Central memory CD8-positive, alpha-beta T cell (primary cell): Measurements from ENCODE around the gene CEP192.
"Not testable (repeated sequence)": the region's sequence is repeated elsewhere in the genome, so short reads cannot be mapped to it uniquely, and the experiment has no call there.

Experiments
- ATAC-seq: fragments of 150-1000 bp; cut with Tn5 transposase; replicated peaks from 2 replicates; pipeline ENCODE4 v1.10.0; 2022; ENCODE audit warnings: mild to moderate bottlenecking, moderate FRiP score, moderate number of reproducible peaks; ENCODE audit not compliant: poor library complexity, severe bottlenecking; ENCODE audit errors: extremely low read depth
- DNase-seq, 2 donors: peaks; one replicate each; pipeline ENCODE4 v3.0.0; 2021; ENCODE audit warnings: low spot score in 2 of 2
- H3K27ac Mint-ChIP-seq: one replicate; pipeline ENCODE4 v1.8.0; 2022; ENCODE audit warnings: low read depth, mild to moderate bottlenecking, moderate library complexity, mixed read lengths
- H3K27me3 Mint-ChIP-seq: one replicate; pipeline ENCODE4 v1.8.0; 2022; ENCODE audit warnings: mixed read lengths
- H3K36me3 Mint-ChIP-seq: one replicate; pipeline ENCODE4 v1.8.0; 2022; ENCODE audit warnings: mild to moderate bottlenecking, moderate library complexity, mixed read lengths; ENCODE audit not compliant: insufficient read depth
- H3K4me1 Mint-ChIP-seq: one replicate; pipeline ENCODE4 v1.8.0; 2022; ENCODE audit warnings: mixed read lengths
- H3K4me3 Mint-ChIP-seq: one replicate; pipeline ENCODE4 v1.8.0; 2022; ENCODE audit warnings: mild to moderate bottlenecking, moderate library complexity, mixed read lengths
- H3K9me3 Mint-ChIP-seq: one replicate; pipeline ENCODE4 v1.8.0; 2022; ENCODE audit warnings: mixed read lengths

The CEP192 gene

DNA sequence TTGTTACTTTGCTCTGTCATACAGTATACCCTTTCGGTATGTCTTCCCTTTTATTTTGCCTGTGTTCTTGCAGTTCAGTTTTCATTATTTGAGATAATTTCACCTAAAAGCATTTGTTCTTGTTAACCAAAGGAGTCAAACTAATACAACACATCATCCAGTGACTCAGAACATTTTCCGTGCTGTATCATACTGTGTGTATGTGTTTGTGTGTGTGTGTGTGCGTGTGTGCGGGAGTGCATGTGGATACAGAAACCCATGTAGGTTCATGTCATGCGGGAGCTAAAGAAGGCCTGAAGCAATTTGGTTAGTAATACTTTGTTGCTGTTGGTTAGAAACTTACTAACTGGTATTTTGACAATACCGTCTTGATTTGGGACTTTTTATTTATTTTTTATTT, 60.0 kb downstream of the CEP192 start:
- DNase-seq (no peak), ATAC-seq (no peak)
- Mint-ChIP-seq H3K27me3 (no peaks in the 10 kb centered on the region), H3K9me3 (no peaks in the 10 kb centered on the region), H3K27ac (no peak overlapping the region), H3K4me3 (no peak overlapping the region), H3K36me3 (peaks cover 53% of the 10 kb centered on the region), H3K4me1 (peaks cover 20% of the 10 kb centered on the region)

DNA sequence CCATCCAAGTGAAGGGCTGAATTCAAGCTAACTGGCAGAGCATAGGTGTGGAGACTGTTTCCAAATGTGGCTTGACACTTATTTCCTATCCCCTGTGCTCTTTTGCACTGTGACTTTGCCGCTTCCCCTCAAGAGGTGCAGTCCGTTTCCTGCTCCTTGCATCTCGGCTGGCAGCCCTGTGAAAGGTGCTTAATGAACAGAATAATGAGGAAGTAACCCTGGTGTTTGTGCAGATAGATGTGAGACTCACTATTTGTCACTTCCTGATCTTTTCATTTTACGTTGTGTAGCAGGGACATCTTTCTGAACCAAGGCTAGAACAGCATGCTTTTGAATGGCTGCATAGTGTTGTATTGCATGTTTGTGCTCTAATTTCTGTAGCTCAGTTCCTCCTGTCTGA, 60.8 kb downstream of the CEP192 start:
- peaks cover 51% of the 10 kb centered on the region for H3K36me3 Mint-ChIP-seq
- H3K9me3 Mint-ChIP-seq: no peaks in the 10 kb centered on the region
- H3K4me3 Mint-ChIP-seq: no peak overlapping the region
- peaks cover 15% of the 10 kb centered on the region for H3K4me1 Mint-ChIP-seq
- H3K27ac Mint-ChIP-seq: peak overlapping the region; percentile 44
- ATAC-seq: peak; percentile 72
- no peak for DNase-seq
- no peaks in the 10 kb centered on the region for H3K27me3 Mint-ChIP-seq

DNA sequence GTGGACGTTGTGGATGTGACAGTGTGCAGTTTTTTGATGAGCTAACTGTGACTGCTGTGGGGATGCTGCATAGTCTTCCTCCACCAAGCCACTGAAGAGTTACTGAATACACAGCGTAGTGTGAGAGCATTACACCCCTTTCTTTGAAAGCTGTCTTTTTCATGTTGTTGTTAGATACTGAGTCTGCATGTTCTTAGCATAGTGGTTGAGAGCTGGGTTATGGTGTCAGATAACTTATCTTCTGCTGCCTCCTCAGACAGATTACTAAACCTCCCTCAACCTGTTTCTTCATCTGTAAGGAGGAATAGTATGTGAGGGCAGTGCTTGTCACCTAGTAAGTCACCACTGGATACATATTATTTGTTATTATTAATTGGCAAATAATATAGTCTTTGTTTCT, 63.2 kb downstream of the CEP192 start:
- Mint-ChIP-seq H3K36me3 (peaks cover 52% of the 10 kb centered on the region), H3K27me3 (no peaks in the 10 kb centered on the region), H3K4me1 (peaks cover 21% of the 10 kb centered on the region), H3K9me3 (no peaks in the 10 kb centered on the region), H3K4me3 (no peak overlapping the region), H3K27ac (no peak overlapping the region)
- no peak for ATAC-seq
- no peak for DNase-seq

DNA sequence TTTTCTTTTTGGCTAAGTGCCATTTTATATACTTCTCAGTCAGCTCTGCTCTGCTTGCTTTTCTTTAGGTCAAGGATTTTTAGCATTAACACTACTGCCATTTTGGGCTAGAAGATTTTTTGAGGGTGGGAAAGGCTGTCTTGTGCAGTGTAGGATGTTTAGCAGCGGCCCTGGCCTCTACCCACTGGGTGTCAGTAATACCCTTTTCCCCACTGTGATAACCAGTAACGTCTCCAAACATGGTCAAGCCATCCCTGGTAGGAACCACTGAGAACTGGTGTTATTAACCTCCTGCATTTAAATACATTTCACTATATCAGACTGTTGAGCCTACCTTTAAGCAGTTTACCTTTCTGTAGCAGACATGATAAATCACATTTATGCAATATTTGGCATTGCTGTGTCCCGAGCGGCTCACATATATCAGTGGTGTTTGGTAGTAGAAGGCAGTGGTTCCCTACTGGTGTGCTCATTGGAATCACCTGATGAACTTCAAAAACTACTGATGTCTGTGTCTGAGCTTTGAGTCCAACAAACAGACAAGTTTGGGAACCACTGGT, 70.5 kb downstream of the CEP192 start:
- H3K36me3 Mint-ChIP-seq: peaks cover 49% of the 10 kb centered on the region
- DNase-seq (no peak), ATAC-seq (no peak)
- no peaks in the 10 kb centered on the region for H3K27me3 Mint-ChIP-seq
- peaks cover 16% of the 10 kb centered on the region for H3K4me1 Mint-ChIP-seq
- no peaks in the 10 kb centered on the region for H3K9me3 Mint-ChIP-seq
- H3K4me3 Mint-ChIP-seq: no peak overlapping the region
- no peak overlapping the region for H3K27ac Mint-ChIP-seq

DNA sequence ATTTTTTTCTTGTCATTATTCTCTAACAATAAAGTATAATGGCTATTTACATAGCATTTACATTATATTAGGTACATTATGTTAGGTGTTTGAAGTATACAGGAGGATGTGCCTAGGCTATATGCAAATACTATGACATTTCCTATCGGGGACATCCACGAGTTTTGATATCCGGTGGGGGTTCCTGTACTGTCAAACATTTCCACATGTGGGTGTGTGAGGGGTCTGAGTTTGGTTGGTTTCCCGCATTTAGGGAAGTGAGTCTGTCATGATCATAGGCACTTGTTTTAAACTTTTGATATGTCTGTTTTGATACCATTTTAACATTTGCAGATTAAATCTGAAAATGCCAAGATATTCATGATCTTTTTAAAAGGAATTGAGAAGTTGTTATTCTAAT, 76.0 kb downstream of the CEP192 start:
- no peaks in the 10 kb centered on the region for H3K27me3 Mint-ChIP-seq
- no peaks in the 10 kb centered on the region for H3K9me3 Mint-ChIP-seq
- H3K4me1 Mint-ChIP-seq: peaks cover 13% of the 10 kb centered on the region
- no peak overlapping the region for H3K27ac Mint-ChIP-seq
- peaks cover 55% of the 10 kb centered on the region for H3K36me3 Mint-ChIP-seq
- no peak overlapping the region for H3K4me3 Mint-ChIP-seq
- no peak for DNase-seq
- no peak for ATAC-seq

DNA sequence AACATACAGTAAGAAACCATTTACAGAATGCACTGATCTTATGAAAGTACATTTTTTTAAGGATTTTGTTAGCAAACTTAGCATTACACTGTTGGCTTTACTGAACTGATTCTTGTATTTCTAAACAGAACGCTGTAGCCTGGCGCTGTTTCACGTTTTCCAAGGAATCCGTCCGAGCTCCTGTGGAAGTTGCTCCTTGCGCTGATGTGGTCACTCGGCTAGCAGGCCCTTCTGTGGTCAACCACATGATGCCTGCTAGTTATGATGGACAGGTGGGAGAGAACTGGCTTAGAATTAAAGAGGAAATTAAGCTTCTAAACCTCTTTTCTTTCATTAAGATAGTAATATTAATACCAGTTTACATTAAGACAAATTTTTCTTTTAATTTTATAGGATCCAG, 76.8 kb downstream of the CEP192 start:
- H3K4me3 Mint-ChIP-seq: no peak overlapping the region
- ATAC-seq (no peak), DNase-seq (no peak)
- peaks cover 56% of the 10 kb centered on the region for H3K36me3 Mint-ChIP-seq
- no peak overlapping the region for H3K27ac Mint-ChIP-seq
- no peaks in the 10 kb centered on the region for H3K27me3 Mint-ChIP-seq
- no peaks in the 10 kb centered on the region for H3K9me3 Mint-ChIP-seq
- peaks cover 10% of the 10 kb centered on the region for H3K4me1 Mint-ChIP-seq

DNA sequence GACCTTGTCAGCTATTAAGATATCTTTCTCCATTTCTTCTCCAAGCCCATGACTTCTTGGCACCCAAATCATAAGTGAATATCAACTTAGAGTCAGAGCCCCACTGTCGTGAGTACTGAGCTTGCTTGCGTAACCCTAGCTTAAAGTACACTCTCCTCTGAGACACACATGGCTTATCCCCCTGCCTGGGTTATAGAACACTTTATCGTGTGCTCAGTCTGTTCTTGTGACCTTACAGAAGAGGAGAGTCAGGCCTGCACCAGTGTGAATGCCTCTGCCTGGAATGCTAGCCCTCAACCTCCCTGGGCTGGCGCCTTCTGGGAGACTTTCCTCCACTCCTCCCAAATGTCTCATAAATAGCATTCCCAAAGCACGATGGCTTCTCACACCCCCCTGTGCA, 79.3 kb downstream of the CEP192 start:
- H3K9me3 Mint-ChIP-seq: no peaks in the 10 kb centered on the region
- H3K27ac Mint-ChIP-seq: peak overlapping the region; percentile 36
- ATAC-seq (no peak), DNase-seq (no peak)
- H3K4me3 Mint-ChIP-seq: no peak overlapping the region
- no peaks in the 10 kb centered on the region for H3K27me3 Mint-ChIP-seq
- peaks cover 7% of the 10 kb centered on the region for H3K4me1 Mint-ChIP-seq
- H3K36me3 Mint-ChIP-seq: peaks cover 54% of the 10 kb centered on the region

DNA sequence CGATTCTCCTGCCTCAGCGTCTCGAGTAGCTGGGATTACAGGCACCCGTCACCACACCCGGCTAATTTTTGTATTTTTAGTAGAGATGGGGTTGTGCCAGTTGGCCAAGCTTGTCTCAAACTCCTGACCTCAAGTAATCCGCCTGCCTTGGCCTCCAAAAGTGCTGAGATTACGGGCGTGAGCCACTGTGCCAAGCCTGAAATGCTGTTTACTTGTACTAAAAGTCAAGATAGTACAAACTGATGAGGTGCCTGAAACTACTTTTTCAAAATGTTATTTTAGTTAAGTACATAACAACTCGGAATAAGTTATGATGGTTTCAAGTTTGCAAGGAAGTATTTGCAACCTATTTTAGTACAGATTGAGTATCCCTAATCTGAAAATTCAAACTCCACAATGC, 85.7 kb downstream of the CEP192 start:
- H3K4me1 Mint-ChIP-seq: peaks cover 7% of the 10 kb centered on the region
- no peak for DNase-seq
- no peaks in the 10 kb centered on the region for H3K9me3 Mint-ChIP-seq
- H3K36me3 Mint-ChIP-seq: peaks cover 27% of the 10 kb centered on the region
- ATAC-seq: no peak
- no peak overlapping the region for H3K4me3 Mint-ChIP-seq
- H3K27me3 Mint-ChIP-seq: no peaks in the 10 kb centered on the region
- no peak overlapping the region for H3K27ac Mint-ChIP-seq

DNA sequence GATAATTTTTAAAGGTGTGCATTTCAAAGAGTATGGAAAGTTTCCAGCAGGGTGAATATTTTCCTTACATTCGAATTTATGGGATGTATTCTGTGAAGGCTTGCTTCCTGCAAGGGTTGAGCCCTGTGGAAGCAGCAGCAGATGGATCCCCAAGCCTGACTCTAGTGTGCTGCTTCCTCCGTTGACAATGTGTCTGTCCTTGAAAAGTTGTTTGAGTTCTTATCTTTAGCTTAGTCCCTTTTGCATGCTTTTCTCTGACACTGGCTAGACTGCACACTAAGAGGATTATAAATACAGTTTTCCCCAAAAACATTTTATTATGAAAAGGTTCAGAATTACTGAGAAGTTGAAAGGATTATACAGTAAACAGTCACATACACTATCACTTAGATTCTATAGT, 86.3 kb downstream of the CEP192 start:
- ATAC-seq (no peak), DNase-seq (no peak)
- no peaks in the 10 kb centered on the region for H3K27me3 Mint-ChIP-seq
- no peak overlapping the region for H3K4me3 Mint-ChIP-seq
- H3K9me3 Mint-ChIP-seq: no peaks in the 10 kb centered on the region
- no peak overlapping the region for H3K27ac Mint-ChIP-seq
- H3K36me3 Mint-ChIP-seq: peaks cover 23% of the 10 kb centered on the region
- peaks cover 13% of the 10 kb centered on the region for H3K4me1 Mint-ChIP-seq

DNA sequence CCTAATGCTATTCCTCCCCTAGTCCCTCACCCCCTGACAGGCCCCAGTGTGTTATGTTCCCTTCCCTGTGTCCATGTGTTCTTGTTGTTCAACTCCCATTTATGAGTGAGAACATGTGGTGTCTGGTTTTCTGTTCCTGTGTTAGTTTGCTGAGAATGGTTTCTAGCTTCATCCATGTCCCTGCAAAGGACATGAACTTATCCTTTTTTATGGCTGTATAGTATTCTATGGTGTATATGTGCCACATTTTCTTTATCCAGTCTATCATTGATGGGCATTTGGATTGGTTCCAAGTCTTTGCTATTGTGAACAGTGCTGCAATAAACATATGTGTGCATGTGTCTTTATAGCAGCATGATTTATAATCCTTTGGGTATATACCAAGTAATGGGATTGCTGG, 86.9 kb downstream of the CEP192 start:
- H3K4me3 Mint-ChIP-seq, ATAC-seq, H3K27me3 Mint-ChIP-seq, H3K27ac Mint-ChIP-seq, H3K9me3 Mint-ChIP-seq, DNase-seq: not testable (repeated sequence)
- Mint-ChIP-seq H3K36me3 (peaks cover 18% of the 10 kb centered on the region), H3K4me1 (peaks cover 14% of the 10 kb centered on the region)

DNA sequence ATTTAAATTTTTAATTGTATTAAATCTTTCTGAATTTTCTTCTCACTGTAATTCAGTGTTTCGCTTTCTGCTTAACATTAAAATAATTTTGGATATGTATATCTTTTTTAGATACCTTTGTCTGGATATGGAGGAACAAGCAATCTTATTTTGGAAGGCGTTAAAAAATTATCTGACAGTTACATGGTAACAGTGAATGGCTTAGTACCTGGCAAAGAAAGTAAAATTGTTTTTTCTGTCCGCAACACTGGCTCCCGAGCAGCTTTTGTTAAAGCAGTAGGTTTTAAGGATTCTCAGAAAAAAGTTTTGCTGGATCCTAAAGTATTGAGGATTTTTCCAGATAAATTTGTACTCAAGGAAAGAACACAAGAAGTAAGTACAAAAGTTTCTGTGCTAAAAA, 95.7 kb downstream of the CEP192 start:
- H3K9me3 Mint-ChIP-seq: no peaks in the 10 kb centered on the region
- peaks cover 27% of the 10 kb centered on the region for H3K36me3 Mint-ChIP-seq
- no peak for DNase-seq
- no peak overlapping the region for H3K4me3 Mint-ChIP-seq
- no peak for ATAC-seq
- no peak overlapping the region for H3K27ac Mint-ChIP-seq
- no peaks in the 10 kb centered on the region for H3K27me3 Mint-ChIP-seq
- H3K4me1 Mint-ChIP-seq: peaks cover 7% of the 10 kb centered on the region

DNA sequence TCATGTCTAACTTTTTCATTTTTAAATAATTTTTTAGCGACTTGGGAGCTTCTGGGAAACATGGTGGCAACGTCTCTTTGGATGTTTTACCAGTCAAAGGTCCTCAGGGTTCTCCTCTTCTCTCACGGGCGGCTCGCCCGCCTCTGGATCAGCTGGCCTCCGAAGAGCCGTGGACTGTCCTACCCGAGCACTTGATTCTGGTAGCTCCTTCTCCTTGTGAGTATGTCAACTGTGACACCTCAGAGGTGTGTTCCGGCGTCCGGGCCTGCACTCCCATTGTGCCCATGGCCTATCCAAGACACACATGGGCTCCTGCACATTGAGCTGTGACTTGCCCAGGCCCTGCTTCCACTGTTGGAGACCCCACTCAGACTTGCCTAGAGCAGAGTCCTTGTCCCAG, 104.3 kb downstream of the CEP192 start:
- Mint-ChIP-seq H3K27me3 (no peaks in the 10 kb centered on the region), H3K36me3 (peaks cover 61% of the 10 kb centered on the region), H3K9me3 (no peaks in the 10 kb centered on the region), H3K4me1 (no peaks in the 10 kb centered on the region), H3K4me3 (no peak overlapping the region), H3K27ac (peak overlapping the region; percentile 65)
- no peak for DNase-seq
- ATAC-seq: no peak

DNA sequence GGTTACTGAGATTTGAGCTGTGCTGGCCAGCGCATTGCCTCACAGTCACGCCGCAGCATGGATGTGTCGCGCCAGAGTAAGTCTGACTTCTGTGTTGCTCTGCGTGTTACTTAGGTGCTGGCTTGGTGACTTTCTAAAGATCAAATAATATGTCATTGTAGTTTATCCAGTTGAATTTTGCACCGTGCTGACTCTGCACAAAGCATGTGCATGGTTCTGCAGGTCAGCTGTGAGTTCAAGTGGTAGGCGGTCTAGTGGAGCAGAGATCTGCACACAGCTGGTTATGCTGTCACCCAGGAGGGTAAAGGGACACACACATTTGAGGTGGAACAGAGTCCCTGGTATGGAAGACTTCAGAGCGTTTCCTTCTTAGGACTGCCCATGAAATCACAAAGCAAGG, 105.1 kb downstream of the CEP192 start:
- H3K4me3 Mint-ChIP-seq: no peak overlapping the region
- H3K27ac Mint-ChIP-seq: no peak overlapping the region
- DNase-seq: no peak
- no peaks in the 10 kb centered on the region for H3K9me3 Mint-ChIP-seq
- H3K4me1 Mint-ChIP-seq: no peaks in the 10 kb centered on the region
- H3K36me3 Mint-ChIP-seq: peaks cover 62% of the 10 kb centered on the region
- no peak for ATAC-seq
- no peaks in the 10 kb centered on the region for H3K27me3 Mint-ChIP-seq

DNA sequence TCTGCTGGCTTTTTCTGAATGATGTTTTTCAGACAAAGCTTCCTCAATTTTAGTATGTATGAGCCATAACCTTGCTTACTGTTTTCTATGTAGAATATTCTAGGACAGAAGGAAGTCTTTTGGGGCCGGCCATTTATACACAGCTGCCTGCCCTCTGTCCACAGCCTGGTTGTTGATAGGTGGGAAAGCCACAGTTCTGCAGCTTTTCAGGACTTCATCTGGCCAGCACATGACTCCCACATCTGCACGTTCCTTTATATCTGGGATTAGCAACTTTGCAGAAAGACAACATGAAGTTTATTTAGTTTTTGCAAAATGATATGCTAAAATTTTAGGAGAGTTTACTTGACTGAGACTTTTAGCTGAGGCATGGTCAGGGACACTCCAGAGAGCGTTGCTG, 105.6 kb downstream of the CEP192 start:
- peaks cover 63% of the 10 kb centered on the region for H3K36me3 Mint-ChIP-seq
- ATAC-seq: no peak
- DNase-seq: no peak
- no peak overlapping the region for H3K4me3 Mint-ChIP-seq
- H3K4me1 Mint-ChIP-seq: no peaks in the 10 kb centered on the region
- no peak overlapping the region for H3K27ac Mint-ChIP-seq
- H3K27me3 Mint-ChIP-seq: no peaks in the 10 kb centered on the region
- H3K9me3 Mint-ChIP-seq: no peaks in the 10 kb centered on the region
